DMS53 (cell line): ENCODE data around the gene PLCE1.

Experiments
- DNase-seq: peaks from one replicate; lab custom pipeline; 2025; lab: John Stamatoyannopoulos, UW

PLCE1 gene

DNA sequence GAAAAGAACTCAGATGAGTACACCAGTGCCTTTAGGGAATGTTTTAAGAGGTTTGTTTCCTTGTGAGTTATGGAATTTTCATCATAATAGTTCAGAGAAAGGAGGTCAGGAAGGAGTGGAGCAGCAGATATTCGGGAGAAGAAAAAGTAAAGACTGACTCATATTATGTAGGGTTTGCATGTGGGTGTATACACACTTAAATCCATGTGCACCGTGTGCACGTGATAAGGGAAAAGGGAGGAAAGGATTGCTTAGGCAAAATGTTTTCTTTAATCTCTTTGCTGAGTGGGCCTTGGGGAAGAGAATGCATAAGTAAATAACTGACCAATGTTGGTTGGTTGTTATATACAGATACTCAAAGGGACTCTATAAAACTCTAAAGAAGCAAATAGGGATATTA lies 30.2 kb downstream of the PLCE1 start:
- no peak for DNase-seq

DNA sequence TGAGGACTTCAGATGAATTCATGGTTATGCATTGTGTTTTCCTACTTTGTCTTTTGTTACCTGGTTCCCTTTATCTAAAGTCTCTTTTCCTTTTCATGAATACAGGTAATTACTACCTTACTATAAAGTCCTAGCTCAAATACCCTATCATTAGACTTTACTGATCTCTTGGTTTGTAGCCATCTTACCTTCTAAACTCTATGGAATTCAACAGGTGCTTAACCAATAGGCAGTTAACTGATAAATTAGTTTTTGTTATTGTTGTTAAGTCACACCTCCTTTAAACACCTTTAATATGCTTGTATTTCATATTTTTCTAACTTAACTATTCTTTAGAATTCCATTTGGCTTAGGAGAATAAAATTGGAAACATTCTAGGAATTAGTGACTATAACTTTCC lies 30.7 kb downstream of the PLCE1 start:
- DNase-seq = no peak

DNA sequence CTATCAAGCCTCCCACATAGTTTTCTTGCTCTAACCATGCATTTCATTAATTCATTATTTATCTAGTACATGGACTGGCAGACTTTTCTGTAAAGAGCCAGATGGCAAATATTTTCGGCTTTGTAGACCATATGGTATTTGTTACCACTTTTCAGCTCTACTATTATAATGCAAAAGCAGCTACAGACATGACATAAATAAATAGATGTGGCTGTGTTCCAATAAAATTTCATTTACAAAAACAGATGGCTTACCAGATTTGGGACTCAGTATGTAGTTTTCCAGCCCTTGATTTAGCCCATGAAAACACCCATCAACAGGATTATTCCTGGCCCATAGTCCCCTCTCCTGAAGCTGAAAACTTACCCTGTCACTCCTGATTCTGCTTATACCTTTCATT lies 32.1 kb downstream of the PLCE1 start:
- no peak for DNase-seq

DNA sequence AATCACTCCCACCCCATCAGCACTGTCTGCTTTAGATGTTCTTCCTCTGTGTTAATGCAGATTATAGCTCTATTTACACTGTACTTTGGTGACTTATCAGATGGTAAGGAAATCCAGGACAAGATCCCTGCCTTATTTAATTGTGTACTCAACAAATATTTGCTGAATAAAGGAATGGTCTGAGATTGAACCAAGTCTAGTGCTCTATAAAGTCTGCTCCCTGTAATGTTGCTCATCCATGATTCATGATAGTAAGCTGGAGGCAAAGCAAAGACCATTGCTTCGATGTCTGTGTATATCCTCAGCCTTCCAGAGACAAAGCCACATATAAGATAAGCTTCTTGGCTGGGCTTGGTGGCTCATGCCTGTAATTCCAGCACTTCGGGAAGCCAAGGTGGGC lies 33.5 kb downstream of the PLCE1 start:
- no peak for DNase-seq

DNA sequence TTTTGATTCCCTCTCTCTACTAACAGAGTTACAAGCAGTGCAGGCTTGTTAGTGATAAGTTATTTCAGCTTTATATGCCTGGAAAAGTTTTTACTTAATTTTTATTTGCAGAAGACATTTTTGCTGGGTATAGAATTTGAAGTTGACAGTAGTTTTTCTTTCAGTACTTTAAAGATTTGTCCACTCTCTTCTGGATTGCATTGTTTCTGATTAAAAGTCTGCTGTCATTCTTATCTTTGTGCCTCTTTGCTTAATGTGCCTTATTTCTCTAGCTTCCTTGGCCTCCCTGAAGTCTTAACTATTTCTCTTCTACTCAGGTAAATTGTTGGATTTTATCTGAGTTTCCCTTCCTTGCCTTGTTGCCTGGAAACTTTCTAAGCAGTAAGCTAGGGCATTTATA lies 36.2 kb downstream of the PLCE1 start:
- DNase-seq = peak; percentile 7

DNA sequence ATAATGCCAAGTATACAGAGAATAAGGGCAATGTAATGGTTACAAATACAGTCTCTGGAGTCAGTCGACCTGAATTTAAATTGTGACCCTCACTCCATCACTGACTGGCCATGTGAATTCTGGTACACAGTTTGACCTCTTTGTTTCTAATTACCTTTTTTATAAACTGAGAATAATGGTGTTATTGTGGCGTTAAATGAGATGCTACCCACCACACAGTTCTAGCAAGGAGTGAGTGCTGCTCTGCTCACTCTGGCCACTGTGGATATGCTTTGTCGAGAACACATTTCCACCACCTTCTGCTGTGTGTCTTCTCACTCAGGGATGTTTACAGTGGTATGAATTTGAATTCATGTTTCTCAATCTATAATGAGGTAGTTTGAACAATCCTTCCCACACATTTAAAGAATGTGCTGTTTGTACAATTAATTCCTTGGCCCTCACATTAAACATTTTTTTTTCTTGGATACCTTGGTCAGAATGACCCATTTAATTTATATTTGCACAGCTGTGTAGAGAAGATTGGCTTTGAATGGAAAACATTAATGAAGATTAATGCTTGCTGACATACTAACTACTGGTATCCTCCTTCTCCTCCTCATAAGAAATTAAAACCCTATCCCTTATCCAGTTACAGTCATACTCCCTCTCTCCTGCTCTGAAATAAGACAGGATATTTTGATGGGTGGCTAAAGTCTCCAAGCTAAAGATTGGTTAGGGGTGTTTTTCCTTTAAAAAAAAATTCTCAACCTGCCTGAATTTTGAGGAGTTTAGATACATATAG lies 42.4 kb downstream of the PLCE1 start:
- DNase-seq = no peak

DNA sequence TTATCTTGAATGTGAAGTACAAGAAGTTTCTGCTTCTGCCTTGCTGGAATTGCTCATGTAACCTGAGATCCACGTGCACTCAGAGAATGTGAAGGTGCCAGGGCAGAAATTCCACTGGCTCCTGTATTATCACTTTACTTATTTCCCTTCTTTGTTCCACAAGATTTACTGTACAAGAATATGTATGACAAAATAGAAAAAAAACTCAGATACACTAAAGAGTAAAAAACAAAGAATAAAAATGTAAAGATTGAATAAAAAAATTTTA lies 43.0 kb downstream of the PLCE1 start:
- DNase-seq = no peak

DNA sequence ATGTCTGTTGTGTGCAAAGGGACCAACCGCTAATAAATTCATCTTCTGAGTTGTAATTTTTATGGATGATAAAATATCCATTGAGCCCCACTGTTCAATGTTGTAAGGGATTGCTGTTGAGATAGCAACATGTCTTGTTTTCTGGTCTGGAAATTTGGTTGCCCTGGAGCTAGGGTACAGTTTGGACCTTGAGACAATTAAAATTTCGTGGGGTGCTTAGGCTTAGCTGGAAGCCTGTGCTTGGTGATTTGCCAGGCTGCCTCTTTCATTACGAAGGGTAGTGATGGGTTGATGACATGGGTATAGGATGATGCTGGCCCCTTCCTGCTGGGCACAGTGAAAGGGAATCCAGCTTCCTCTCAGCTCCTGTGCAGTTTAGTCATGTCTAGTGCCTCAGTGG lies 43.6 kb downstream of the PLCE1 start:
- DNase-seq = no peak

DNA sequence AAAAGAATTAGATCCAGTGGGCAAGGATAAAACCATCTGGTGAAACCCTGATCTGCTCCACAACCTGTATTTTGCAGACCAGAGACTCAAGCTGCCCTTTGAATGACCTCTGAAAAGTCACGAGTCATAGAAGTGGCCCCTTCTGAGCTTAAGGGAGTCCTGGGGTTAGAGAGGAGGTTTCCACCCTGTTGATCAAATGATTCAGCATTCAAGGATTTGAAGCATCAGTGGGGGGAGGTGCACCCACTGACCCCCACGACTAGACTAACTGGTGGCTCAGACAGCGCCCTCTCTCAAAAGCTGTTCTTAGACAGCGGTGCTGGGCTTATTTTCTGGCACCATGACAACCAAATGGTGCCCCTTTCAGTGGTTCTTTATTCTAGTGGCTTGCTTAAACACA lies 44.3 kb downstream of the PLCE1 start:
- DNase-seq = peak; percentile 8

DNA sequence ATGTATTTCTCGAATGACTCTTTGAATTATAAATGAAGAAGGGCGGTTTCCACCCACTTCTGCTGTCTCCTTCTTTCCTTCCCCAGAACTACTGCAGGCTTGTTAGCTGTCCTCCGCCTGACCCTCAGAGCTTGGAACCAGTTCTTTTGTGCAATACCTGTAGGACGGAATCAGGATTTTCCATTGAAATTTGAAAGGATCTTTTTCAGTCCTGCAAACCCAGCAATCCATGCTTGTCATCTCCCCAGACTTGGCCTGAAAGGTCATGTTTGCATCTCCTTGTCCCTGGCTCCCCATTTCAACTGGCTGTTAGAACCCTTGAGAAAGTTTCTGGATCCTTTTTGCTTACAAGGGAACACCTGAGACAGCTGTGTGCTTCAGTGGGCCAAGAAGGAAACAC lies 47.5 kb downstream of the PLCE1 start:
- no peak for DNase-seq

DNA sequence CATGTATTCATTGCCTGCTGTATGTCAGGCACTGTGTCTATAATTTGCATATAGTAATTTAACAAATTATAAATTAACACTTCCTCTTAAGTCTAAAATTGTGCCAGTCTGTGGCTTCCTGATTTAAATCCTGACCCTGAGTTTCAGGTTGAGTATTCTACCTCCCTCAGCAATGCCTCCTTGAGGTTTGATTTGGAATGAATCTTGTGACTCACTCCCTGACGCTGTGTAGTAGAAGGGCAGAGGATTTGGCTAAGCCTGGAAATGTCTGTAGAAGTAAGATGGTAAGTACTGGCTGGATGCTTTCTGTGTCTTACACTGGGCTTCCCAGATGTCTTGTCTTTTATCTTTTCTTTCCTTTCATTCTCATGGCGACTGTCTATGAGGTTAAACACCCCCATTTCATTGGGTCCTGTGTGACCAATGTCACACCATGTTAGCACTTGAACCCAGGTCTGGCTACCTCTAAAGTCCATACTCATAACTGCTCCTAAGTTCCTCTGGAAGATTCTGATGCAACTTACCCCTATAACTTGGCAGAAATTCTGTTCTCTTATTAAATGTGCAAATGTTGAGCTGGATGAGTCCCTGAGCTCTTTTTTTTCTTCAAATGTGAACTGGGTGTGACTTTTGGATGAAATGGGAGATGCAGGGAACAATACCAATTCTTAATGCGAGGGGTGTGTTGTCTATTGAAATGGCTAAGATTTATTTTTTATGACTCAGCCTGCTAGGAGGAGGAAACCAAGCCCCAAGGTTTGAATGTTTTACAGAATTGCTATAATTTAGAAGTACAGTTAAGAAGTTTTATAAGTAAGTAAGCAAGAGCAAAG lies 48.5 kb downstream of the PLCE1 start:
- no peak for DNase-seq

DNA sequence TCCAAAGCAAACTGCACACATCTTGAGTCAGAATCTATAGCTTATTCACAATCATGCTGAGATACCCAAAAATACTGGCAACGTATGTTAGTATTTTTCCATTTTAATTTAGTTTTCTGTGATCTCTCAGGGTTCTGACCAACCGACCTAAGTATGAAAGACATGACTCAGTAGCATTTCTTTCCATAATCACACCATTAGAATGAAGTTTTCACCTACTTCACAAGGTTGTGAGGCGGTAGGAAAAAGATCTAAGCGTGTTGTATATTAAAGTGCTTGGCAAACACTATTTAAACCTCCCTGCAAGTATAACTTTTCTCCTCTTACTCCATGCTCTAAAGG lies 49.1 kb downstream of the PLCE1 start:
- DNase-seq = no peak
